GM20000 (cell line): Measurements from ENCODE around the gene PPM1F.
"Not testable (repeated sequence)": the region's sequence is repeated elsewhere in the genome, so short reads cannot be mapped to it uniquely, and the experiment has no call there.

Source experiments
- DNase-seq: peaks from one replicate; pipeline ENCODE4 v3.0.0; 2012; ENCODE audit warnings: low spot score
- CTCF ChIP-seq: IDR thresholded peaks from 2 replicates; pipeline ENCODE4 v1.5.1; 2012; ENCODE audit warnings: mild to moderate bottlenecking, control low read depth; ENCODE audit errors: extremely low read depth, missing control alignments

PPM1F gene

GRCh38 chr22:21919526-21920307 lies 32.9 kb downstream of the PPM1F start:
- no peak for DNase-seq
- TF ChIP-seq CTCF = no peak

- TF ChIP-seq CTCF = no peak
- DNase-seq = no peak
These were observed 34.0 kb downstream of the PPM1F start for GRCh38 chr22:21918466-21919185.

GRCh38 chr22:21917959-21918261 lies 34.7 kb downstream of the PPM1F start:
- no peak for TF ChIP-seq CTCF
- DNase-seq = no peak

- TF ChIP-seq CTCF = no peak
- DNase-seq = no peak
These were observed 35.3 kb downstream of the PPM1F start for GRCh38 chr22:21917181-21917958.

GRCh38 chr22:21916309-21916918 lies 36.2 kb downstream of the PPM1F start:
- no peak for DNase-seq
- no peak for TF ChIP-seq CTCF

- no peak for TF ChIP-seq CTCF
- no peak for DNase-seq
These were observed 36.9 kb downstream of the PPM1F start for GRCh38 chr22:21915624-21916308.

GRCh38 chr22:21914033-21914642 lies 38.5 kb downstream of the PPM1F start:
- not testable (repeated sequence) for DNase-seq

- not testable (repeated sequence) for DNase-seq
These were observed 42.3 kb downstream of the PPM1F start for GRCh38 chr22:21910367-21910766.
